Measurements from ENCODE around the gene ACY1. TPM values are rescaled to one million over a fixed set of nuclear protein-coding genes. Genes with fewer than 3 reads are reported as not detected.

ACY1 gene
- total RNA-seq, 4 donors from 2014 or later: 24.5 to 60.3 (median 31.4) TPM

- no peak for TF ChIP-seq CTCF (IDR thresholded peaks at IDR 0.05; ENCODE audit: low read depth)
These were observed 38.8 kb upstream of the ACY1 start for GRCh38 chr3:51944451-51945021.

DNA sequence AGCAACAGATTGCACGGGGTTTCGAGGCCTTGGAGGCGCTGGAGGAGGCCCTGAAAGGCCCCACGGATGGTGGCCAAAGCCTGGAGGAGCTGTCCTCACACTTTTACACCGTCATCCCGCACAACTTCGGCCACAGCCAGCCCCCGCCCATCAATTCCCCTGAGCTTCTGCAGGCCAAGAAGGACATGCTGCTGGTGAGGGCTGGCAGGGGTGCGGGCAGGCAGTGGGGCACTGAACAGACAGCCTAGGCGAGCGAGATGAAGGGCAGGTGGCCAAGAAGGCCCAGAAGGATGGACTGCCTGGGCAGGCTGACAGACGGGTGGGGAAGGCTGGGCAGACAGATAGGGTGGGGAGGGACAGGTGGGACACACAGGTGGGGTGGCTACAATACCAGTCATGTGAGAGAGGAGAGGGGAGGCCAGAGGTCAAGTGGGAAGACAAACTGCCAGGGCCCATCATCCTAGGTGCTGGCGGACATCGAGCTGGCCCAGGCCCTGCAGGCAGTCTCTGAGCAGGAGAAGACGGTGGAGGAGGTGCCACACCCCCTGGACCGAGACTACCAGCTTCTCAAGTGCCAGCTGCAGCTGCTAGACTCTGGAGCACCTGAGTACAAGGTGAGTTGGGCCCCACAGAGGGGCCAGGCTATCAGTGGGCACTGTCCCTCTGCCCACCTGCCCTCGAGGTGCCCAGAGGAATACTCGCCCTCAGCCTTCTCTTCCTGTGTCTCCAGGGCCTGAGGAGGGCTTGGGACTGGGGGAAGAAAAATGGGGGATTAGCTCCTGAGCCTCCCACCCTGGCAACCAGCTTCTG lies 38.1 kb upstream of the ACY1 start:
- no peak for TF ChIP-seq CTCF (IDR thresholded peaks at IDR 0.05; ENCODE audit: low read depth)

DNA sequence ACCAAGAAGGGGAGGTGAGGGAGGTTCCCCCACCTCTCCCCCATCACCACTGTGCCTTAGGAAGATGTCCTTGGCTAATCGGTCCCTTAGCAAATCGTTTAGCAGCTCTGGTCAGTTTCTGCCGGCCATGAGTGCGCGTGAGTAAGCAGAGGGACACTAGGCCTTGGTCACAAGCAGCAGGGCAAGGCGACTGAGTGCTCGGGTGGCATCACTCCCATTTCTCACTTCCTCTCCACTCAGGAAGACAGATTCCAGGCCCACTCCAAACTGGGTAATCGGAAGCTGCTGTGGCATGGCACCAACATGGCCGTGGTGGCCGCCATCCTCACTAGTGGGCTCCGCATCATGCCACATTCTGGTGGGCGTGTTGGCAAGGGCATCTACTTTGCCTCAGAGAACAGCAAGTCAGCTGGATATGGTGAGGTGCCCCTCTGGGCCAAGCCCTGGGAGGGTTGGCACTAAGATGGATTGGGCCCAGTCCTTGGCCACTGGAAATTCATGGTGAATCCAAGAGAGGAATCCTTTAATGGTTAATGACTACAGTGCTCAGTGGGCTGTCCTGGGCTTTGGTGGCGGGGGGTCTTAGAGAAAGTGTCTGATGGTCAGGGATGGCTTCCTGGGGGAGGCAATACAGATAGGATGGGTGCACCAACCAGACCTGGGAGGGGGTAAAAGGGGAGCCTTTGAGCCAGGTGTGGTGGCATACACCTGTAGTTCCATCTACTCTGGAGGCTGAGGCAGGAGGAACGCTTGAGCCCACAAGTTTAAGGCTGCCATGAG lies 37.2 kb upstream of the ACY1 start:
- no peak for TF ChIP-seq CTCF (IDR thresholded peaks at IDR 0.05; ENCODE audit: low read depth)

GRCh38 chr3:51946796-51947195 lies 36.5 kb upstream of the ACY1 start:
- TF ChIP-seq CTCF (IDR thresholded peaks at IDR 0.05; ENCODE audit: low read depth): no peak

GRCh38 chr3:51947215-51947900 lies 36.0 kb upstream of the ACY1 start:
- no peak for TF ChIP-seq CTCF (IDR thresholded peaks at IDR 0.05; ENCODE audit: low read depth)

- TF ChIP-seq CTCF (IDR thresholded peaks at IDR 0.05; ENCODE audit: low read depth): no peak
These were observed 35.2 kb upstream of the ACY1 start for GRCh38 chr3:51948016-51948580.

All from subcutaneous adipose tissue (tissue), 4 donors.